ENCODE results near the gene AATF.

GRCh38 chr17:37052450-37052849, 103.7 kb downstream of the AATF start:
- no peak for TF ChIP-seq CTCF (IDR thresholded peaks at IDR 0.05)
- TF ChIP-seq EP300 (IDR thresholded peaks at IDR 0.05), result no peak

Data from ovary (tissue), 3 donors.